GM10266 (cell line): ENCODE results near the gene TRIM65.

Experiments
- DNase-seq: peaks from one replicate; pipeline ENCODE4 v3.0.0; 2012; ENCODE audit errors: extremely low spot score
- CTCF ChIP-seq: IDR thresholded peaks from 2 replicates; pipeline ENCODE4 v1.5.1; 2012; ENCODE audit warnings: mild to moderate bottlenecking, low read depth; ENCODE audit not compliant: control insufficient read depth, insufficient read depth; ENCODE audit errors: missing control alignments

Gene TRIM65

DNA sequence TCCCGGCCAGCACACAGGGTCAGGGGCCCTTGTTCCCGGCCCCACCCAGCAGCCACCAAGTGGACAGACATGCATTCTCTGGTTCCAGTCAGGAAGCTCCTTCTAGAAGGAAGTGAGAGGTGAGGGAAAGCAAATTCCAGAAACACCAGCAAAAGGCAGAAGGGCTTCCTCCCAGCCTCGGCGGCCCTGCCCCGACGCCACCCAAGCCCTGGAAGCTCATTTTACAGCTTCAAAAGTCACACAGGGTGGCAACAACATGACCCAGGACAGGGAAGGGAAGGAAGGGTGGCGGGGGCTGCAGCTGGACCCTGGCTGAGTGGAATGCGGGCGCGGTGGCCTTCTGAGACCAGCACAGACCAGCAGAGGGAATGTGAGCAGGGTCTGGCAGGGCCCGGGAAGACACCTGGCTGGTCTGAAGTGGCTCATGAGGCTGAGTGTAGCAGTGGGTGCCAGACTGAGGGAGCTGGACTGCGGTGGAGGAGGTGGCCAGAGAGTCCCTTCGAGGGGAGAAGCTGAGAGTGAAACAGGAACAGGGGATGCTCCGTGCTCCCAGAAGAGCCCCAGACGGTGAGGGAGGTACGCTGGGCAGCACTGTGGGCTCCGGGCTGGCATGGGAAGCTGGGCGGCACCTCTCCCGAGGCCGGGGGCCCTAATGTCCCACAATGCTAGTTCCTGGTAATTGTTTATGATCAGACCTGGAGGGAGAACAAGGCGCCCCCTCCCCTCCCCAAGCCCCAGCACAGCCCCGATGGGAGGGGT is 50.6 kb downstream of the TRIM65 start:
- TF ChIP-seq CTCF = no peak
- DNase-seq = no peak

- peak; percentile 70 for TF ChIP-seq CTCF
- peak; percentile 90 for DNase-seq
These were observed 51.6 kb downstream of the TRIM65 start for GRCh38 chr17:75845058-75845711.

DNA sequence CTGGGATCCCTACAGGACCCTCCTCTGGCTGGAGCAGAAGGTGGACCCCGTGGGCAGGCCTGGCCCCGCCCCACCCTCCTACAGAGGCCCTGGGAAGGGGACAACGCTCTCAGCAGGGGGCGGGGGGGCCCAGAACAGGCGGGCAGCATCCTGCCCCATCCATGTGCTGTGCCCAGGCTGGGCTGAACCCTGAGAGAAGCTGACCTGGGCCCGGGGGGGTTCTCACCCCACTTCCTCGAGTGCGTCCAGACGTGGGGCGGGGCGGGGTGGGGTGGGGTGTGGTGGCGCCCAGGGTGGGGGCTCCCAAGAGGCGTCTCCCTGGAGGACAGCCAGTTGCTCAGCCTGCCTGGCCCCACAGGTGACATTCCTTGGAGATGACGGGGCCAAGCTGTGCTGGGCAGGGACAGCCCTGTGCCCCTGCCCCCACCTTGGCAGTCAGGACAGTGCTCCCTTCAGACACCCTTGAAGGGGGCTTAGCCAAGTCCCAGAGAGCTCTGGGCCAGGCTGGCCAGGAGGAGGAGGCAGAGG is 52.2 kb downstream of the TRIM65 start:
- no peak for DNase-seq
- no peak for TF ChIP-seq CTCF

GRCh38 chr17:75843577-75844529 is 52.9 kb downstream of the TRIM65 start, which contains the start of gene UNC13D:
Gene UNC13D (minus strand): TSS chr17:75844404. CDS start chr17:75844337, 67 bp downstream.
- peak; percentile 77 for DNase-seq
- TF ChIP-seq CTCF = no peak

- no peak for TF ChIP-seq CTCF
- DNase-seq = no peak
These were observed 53.7 kb downstream of the TRIM65 start for GRCh38 chr17:75842963-75843576.

- no peak for DNase-seq
- no peak for TF ChIP-seq CTCF
These were observed 54.3 kb downstream of the TRIM65 start for GRCh38 chr17:75842411-75842810.
